DOHH2 (cell line): ENCODE results near the gene MBLAC1.

ENCODE experiments used
- H3F3A ChIP-seq: fragments of 200-600 bp; sonication (generic), shearing (Covaris generic); 2 replicates; pipeline ENCODE4 v1.6.0; 2016; ENCODE audit warnings: antibody characterized with exemption, mild to moderate bottlenecking; ENCODE audit not compliant: control insufficient read depth, insufficient read depth
- H3K27ac ChIP-seq: fragments of 200-600 bp; sonication (generic); 2 replicates; pipeline ENCODE4 v1.5.1; 2014; ENCODE audit warnings: low read depth, mild to moderate bottlenecking, low read length, moderate library complexity
- H3K27me3 ChIP-seq: fragments of 200-600 bp; sonication (generic); 2 replicates; pipeline ENCODE4 v1.6.1; 2014; ENCODE audit warnings: mild to moderate bottlenecking, low read length, mixed read lengths; ENCODE audit not compliant: control insufficient read depth
- H3K36me3 ChIP-seq: fragments of 200-600 bp; sonication (generic); 2 replicates; pipeline ENCODE4 v1.6.1; 2014; ENCODE audit warnings: mild to moderate bottlenecking, low read length, moderate library complexity, mixed read lengths; ENCODE audit not compliant: control insufficient read depth
- H3K4me1 ChIP-seq: fragments of 200-600 bp; sonication (generic); 2 replicates; pipeline ENCODE4 v1.6.1; 2014; ENCODE audit warnings: mild to moderate bottlenecking, low read length, mixed read lengths; ENCODE audit not compliant: control insufficient read depth
- H3K4me2 ChIP-seq: fragments of 200-600 bp; sonication (generic); 2 replicates; pipeline ENCODE4 v1.6.0; 2014; ENCODE audit warnings: mild to moderate bottlenecking, low read length, moderate library complexity
- H3K4me3 ChIP-seq: fragments of 200-600 bp; sonication (generic); 2 replicates; pipeline ENCODE4 v1.5.1; 2014; ENCODE audit warnings: mild to moderate bottlenecking, low read length, mixed read lengths
- H3K79me2 ChIP-seq: fragments of 200-600 bp; sonication (generic); 2 replicates; pipeline ENCODE4 v1.6.1; 2014; ENCODE audit warnings: mild to moderate bottlenecking, low read length, mixed read lengths; ENCODE audit not compliant: control insufficient read depth
- H3K9me2 ChIP-seq: fragments of 200-600 bp; sonication (generic); replicated peaks from 2 replicates; pipeline ENCODE4 v1.6.1; 2014; ENCODE audit warnings: mild to moderate bottlenecking, low read length, mixed read lengths; ENCODE audit not compliant: control insufficient read depth
- H3K9me3 ChIP-seq: fragments of 200-600 bp; sonication (generic); 2 replicates; pipeline ENCODE4 v1.6.1; 2014; ENCODE audit warnings: antibody characterized with exemption, low read length, mixed read lengths; ENCODE audit not compliant: control insufficient read depth, insufficient read depth
- H4K20me1 ChIP-seq: fragments of 200-600 bp; sonication (generic); 2 replicates; pipeline ENCODE4 v1.6.0; 2014; ENCODE audit warnings: low read depth, mild to moderate bottlenecking, antibody characterized with exemption, low read length, moderate library complexity; ENCODE audit not compliant: control insufficient read depth, insufficient read depth
- EZH2phosphoT487 ChIP-seq: fragments of 200-600 bp; sonication (generic); IDR thresholded peaks from 2 replicates; pipeline ENCODE4 v1.6.1; 2017; ENCODE audit warnings: borderline replicate concordance, mild to moderate bottlenecking, antibody characterized with exemption, low read length, moderate library complexity, mixed read lengths
- TF ChIP-seq, protein P1 (sequence below): fragments of 200-600 bp; sonication (generic); IDR thresholded peaks from one replicate; pipeline ENCODE4 v1.5.1; 2014; ENCODE audit warnings: antibody characterized with exemption, mild to moderate bottlenecking, low read depth, low read length; ENCODE audit not compliant: poor library complexity, severe bottlenecking

Gene MBLAC1

DNA sequence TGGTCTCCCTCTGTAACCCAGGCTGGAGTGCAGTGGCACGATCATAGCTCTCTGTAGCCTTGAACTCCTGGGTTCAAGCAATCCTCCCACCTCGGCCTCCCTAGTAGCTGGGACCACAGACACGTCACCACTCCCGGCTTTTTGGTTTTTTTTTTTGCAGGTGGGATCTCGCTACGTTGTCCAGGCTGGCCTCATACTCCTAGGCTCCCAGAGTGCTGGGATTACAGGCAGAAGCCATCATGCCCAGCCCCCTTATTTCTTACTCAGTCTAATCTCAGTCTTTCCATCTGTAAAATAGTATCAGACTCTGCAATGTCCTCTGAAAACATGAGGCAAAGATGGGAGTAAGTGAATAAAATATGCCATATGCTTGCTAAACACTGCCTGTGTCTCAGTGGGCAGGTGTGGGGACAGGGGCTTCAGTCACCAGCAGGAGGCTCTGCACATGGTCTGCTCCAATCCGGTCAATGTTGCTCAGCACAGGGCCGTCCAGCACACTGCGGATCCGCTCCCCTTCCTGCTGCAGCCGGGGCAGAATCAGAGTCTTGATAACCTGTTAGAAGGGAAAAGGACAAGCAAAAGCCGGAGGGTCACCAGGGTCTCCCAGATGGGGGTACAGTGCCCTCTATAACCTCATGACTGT lies 17.1 kb upstream of the MBLAC1 start:
- TF ChIP-seq, protein P1, sequence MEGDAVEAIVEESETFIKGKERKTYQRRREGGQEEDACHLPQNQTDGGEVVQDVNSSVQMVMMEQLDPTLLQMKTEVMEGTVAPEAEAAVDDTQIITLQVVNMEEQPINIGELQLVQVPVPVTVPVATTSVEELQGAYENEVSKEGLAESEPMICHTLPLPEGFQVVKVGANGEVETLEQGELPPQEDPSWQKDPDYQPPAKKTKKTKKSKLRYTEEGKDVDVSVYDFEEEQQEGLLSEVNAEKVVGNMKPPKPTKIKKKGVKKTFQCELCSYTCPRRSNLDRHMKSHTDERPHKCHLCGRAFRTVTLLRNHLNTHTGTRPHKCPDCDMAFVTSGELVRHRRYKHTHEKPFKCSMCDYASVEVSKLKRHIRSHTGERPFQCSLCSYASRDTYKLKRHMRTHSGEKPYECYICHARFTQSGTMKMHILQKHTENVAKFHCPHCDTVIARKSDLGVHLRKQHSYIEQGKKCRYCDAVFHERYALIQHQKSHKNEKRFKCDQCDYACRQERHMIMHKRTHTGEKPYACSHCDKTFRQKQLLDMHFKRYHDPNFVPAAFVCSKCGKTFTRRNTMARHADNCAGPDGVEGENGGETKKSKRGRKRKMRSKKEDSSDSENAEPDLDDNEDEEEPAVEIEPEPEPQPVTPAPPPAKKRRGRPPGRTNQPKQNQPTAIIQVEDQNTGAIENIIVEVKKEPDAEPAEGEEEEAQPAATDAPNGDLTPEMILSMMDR = peak; percentile 29
- TF ChIP-seq EZH2phosphoT487 = no peak
- Histone ChIP-seq H3K4me1 (peaks cover 11% of the 10 kb centered on the region), H3K9me3 (no peaks in the 10 kb centered on the region), H3K27me3 (no peaks in the 10 kb centered on the region), H3K4me3 (no peak overlapping the region), H3F3A (no peaks in the 10 kb centered on the region), H3K36me3 (peaks cover 85% of the 10 kb centered on the region), H3K27ac (no peak overlapping the region), H3K79me2 (no peaks in the 10 kb centered on the region), H3K9me2 (no peaks in the 10 kb centered on the region), H4K20me1 (no peaks in the 10 kb centered on the region), H3K4me2 (no peak overlapping the region)

DNA sequence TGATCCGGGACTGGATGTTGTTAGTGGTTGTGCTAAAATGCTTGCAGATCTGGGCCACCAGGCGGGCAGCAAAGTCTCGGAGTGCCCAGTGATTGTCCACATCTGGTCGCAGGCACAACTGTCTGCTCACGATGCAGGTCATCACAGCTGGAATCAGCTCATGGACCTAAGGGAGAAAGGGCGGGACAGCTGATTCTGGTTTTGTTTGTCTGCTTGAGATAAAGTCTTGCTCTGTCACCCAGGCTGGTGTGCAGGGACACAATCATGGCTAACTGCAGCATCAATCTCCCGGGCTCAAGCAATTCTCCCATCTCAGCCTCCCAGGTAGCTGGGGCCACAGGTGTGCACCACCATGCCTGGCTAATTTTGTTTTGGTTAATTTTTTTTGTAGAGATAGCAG lies 15.6 kb upstream of the MBLAC1 start:
- Histone ChIP-seq H3K27me3 (no peaks in the 10 kb centered on the region), H3K27ac (no peak overlapping the region), H3K9me3 (no peaks in the 10 kb centered on the region), H3K4me1 (peaks cover 11% of the 10 kb centered on the region), H3K79me2 (no peaks in the 10 kb centered on the region), H3K4me3 (no peak overlapping the region), H3K9me2 (no peaks in the 10 kb centered on the region), H3K4me2 (no peak overlapping the region; the same call in 1 of the 2 replicates), H3K36me3 (peaks cover 75% of the 10 kb centered on the region), H3F3A (no peaks in the 10 kb centered on the region), H4K20me1 (no peaks in the 10 kb centered on the region)
- TF ChIP-seq, protein P1 = no peak
- TF ChIP-seq EZH2phosphoT487 = no peak

DNA sequence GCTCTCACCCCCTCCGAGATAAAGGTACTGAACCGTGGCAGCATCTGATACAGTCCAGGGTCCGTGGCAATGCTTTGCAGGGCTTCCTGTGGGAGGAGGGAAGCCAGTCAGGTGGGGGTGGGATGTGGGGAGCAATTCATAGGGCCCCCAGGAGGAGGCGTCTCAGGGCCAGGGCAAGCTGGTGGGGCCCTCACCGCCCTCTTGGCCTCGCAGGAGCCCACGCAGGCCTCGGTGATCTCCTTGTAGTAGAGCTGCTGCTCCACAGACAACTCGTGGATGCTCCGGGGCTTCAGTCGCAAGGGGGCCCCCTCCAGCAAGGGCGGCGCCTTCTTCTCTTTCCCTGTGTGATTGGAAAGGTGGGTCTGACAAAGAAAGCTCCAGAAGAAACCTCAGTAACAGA lies 14.9 kb upstream of the MBLAC1 start:
- H3K4me3 ChIP-seq = no peak overlapping the region
- H3K4me2 ChIP-seq = peak overlapping the region; percentile 30; the same call in 1 of the 2 replicates
- no peaks in the 10 kb centered on the region for H3K9me2 ChIP-seq
- peaks cover 11% of the 10 kb centered on the region for H3K4me1 ChIP-seq
- no peaks in the 10 kb centered on the region for H3K9me3 ChIP-seq
- no peaks in the 10 kb centered on the region for H3K79me2 ChIP-seq
- peaks cover 69% of the 10 kb centered on the region for H3K36me3 ChIP-seq
- TF ChIP-seq, protein P1 = peak; percentile 42
- TF ChIP-seq EZH2phosphoT487 = no peak
- no peak overlapping the region for H3K27ac ChIP-seq
- no peaks in the 10 kb centered on the region for H4K20me1 ChIP-seq
- H3K27me3 ChIP-seq = no peaks in the 10 kb centered on the region
- H3F3A ChIP-seq = no peaks in the 10 kb centered on the region
